ENCODE results near the gene TRPM3.
A peak's percentile ranks its signal among the peaks of the same experiment; 100 is the strongest.

The TRPM3 gene

GRCh38 chr9:70873506-70873905 is 247.9 kb downstream of the TRPM3 start:
- no peaks in the 10 kb centered on the region for H3K27me3 ChIP-seq (ENCODE audit: control insufficient read depth in 5 of 5, insufficient read depth in 4 of 5, low read length in 5 of 5)
- peaks cover 0 to 3% (median 0%) of the 10 kb centered on the region in 5 donors for H3K9me3 ChIP-seq (ENCODE audit: control insufficient read depth in 5 of 5, low read length in 5 of 5)
- no peak overlapping the region for H3K4me3 ChIP-seq (ENCODE audit: low read depth in 1 of 5, low read length in 5 of 5)
- no peak overlapping the region for H3K9ac ChIP-seq (ENCODE audit: low read length in 5 of 5)
- no peaks in the 10 kb centered on the region for H3K36me3 ChIP-seq (ENCODE audit: control insufficient read depth in 5 of 5, insufficient read depth in 5 of 5, low read length in 5 of 5)
- no peaks in the 10 kb centered on the region for H3K4me1 ChIP-seq (ENCODE audit: control insufficient read depth in 5 of 5, insufficient read depth in 5 of 5, low read length in 5 of 5)
- no peak overlapping the region for H3K27ac ChIP-seq (ENCODE audit: low read depth, low read length)

- Histone ChIP-seq H3K9me3 (ENCODE audit: control insufficient read depth in 5 of 5, low read length in 5 of 5) (peaks cover 0 to 3% (median 0%) of the 10 kb centered on the region in 5 donors), H3K36me3 (ENCODE audit: control insufficient read depth in 5 of 5, insufficient read depth in 5 of 5, low read length in 5 of 5) (no peaks in the 10 kb centered on the region), H3K4me3 (ENCODE audit: low read depth in 1 of 5, low read length in 5 of 5) (peak overlapping the region; percentile 38 to 58 (median 52)), H3K4me1 (ENCODE audit: control insufficient read depth in 5 of 5, insufficient read depth in 5 of 5, low read length in 5 of 5) (no peaks in the 10 kb centered on the region), H3K27me3 (ENCODE audit: control insufficient read depth in 5 of 5, insufficient read depth in 4 of 5, low read length in 5 of 5) (no peaks in the 10 kb centered on the region), H3K27ac (ENCODE audit: low read depth, low read length) (no peak overlapping the region), H3K9ac (ENCODE audit: low read length in 5 of 5) (no peak overlapping the region)
Observed at GRCh38 chr9:70868661-70869652, 252.5 kb downstream of the TRPM3 start.

GRCh38 chr9:70868041-70868440 is 253.4 kb downstream of the TRPM3 start:
- no peak overlapping the region for H3K27ac ChIP-seq (ENCODE audit: low read depth, low read length)
- no peak overlapping the region for H3K4me3 ChIP-seq (ENCODE audit: low read depth in 1 of 5, low read length in 5 of 5)
- no peak overlapping the region for H3K9ac ChIP-seq (ENCODE audit: low read length in 5 of 5)
- H3K36me3 ChIP-seq (ENCODE audit: control insufficient read depth in 5 of 5, insufficient read depth in 5 of 5, low read length in 5 of 5) = no peaks in the 10 kb centered on the region
- no peaks in the 10 kb centered on the region for H3K4me1 ChIP-seq (ENCODE audit: control insufficient read depth in 5 of 5, insufficient read depth in 5 of 5, low read length in 5 of 5)
- peaks cover 0 to 3% (median 0%) of the 10 kb centered on the region in 5 donors for H3K9me3 ChIP-seq (ENCODE audit: control insufficient read depth in 5 of 5, low read length in 5 of 5)
- no peaks in the 10 kb centered on the region for H3K27me3 ChIP-seq (ENCODE audit: control insufficient read depth in 5 of 5, insufficient read depth in 4 of 5, low read length in 5 of 5)

- H3K4me1 ChIP-seq (ENCODE audit: control insufficient read depth in 5 of 5, insufficient read depth in 5 of 5, low read length in 5 of 5) = no peaks in the 10 kb centered on the region
- no peak overlapping the region for H3K9ac ChIP-seq (ENCODE audit: low read length in 5 of 5)
- no peaks in the 10 kb centered on the region for H3K36me3 ChIP-seq (ENCODE audit: control insufficient read depth in 5 of 5, insufficient read depth in 5 of 5, low read length in 5 of 5)
- H3K4me3 ChIP-seq (ENCODE audit: low read depth in 1 of 5, low read length in 5 of 5) = no peak overlapping the region
- H3K27me3 ChIP-seq (ENCODE audit: control insufficient read depth in 5 of 5, insufficient read depth in 4 of 5, low read length in 5 of 5) = no peaks in the 10 kb centered on the region
- H3K27ac ChIP-seq (ENCODE audit: low read depth, low read length) = no peak overlapping the region
- peaks cover 0 to 3% (median 0%) of the 10 kb centered on the region in 5 donors for H3K9me3 ChIP-seq (ENCODE audit: control insufficient read depth in 5 of 5, low read length in 5 of 5)
Observed at GRCh38 chr9:70865471-70865870, 255.9 kb downstream of the TRPM3 start.

GRCh38 chr9:70861797-70862196 is 259.6 kb downstream of the TRPM3 start:
- Histone ChIP-seq H3K27me3 (ENCODE audit: control insufficient read depth in 5 of 5, insufficient read depth in 4 of 5, low read length in 5 of 5) (no peaks in the 10 kb centered on the region), H3K36me3 (ENCODE audit: control insufficient read depth in 5 of 5, insufficient read depth in 5 of 5, low read length in 5 of 5) (no peaks in the 10 kb centered on the region), H3K9ac (ENCODE audit: low read length in 5 of 5) (no peak overlapping the region), H3K27ac (ENCODE audit: low read depth, low read length) (no peak overlapping the region), H3K4me1 (ENCODE audit: control insufficient read depth in 5 of 5, insufficient read depth in 5 of 5, low read length in 5 of 5) (no peaks in the 10 kb centered on the region), H3K4me3 (ENCODE audit: low read depth in 1 of 5, low read length in 5 of 5) (no peak overlapping the region), H3K9me3 (ENCODE audit: control insufficient read depth in 5 of 5, low read length in 5 of 5) (no peaks in the 10 kb centered on the region)

- no peak overlapping the region for H3K9ac ChIP-seq (ENCODE audit: low read length in 5 of 5)
- no peaks in the 10 kb centered on the region for H3K4me1 ChIP-seq (ENCODE audit: control insufficient read depth in 5 of 5, insufficient read depth in 5 of 5, low read length in 5 of 5)
- H3K4me3 ChIP-seq (ENCODE audit: low read depth in 1 of 5, low read length in 5 of 5) = no peak overlapping the region
- H3K27ac ChIP-seq (ENCODE audit: low read depth, low read length) = no peak overlapping the region
- H3K36me3 ChIP-seq (ENCODE audit: control insufficient read depth in 5 of 5, insufficient read depth in 5 of 5, low read length in 5 of 5) = no peaks in the 10 kb centered on the region
- H3K9me3 ChIP-seq (ENCODE audit: control insufficient read depth in 5 of 5, low read length in 5 of 5) = no peaks in the 10 kb centered on the region
- H3K27me3 ChIP-seq (ENCODE audit: control insufficient read depth in 5 of 5, insufficient read depth in 4 of 5, low read length in 5 of 5) = no peaks in the 10 kb centered on the region
Observed at GRCh38 chr9:70861376-70861775, 260.0 kb downstream of the TRPM3 start.

- Histone ChIP-seq H3K4me1 (ENCODE audit: control insufficient read depth in 5 of 5, insufficient read depth in 5 of 5, low read length in 5 of 5) (no peaks in the 10 kb centered on the region), H3K9me3 (ENCODE audit: control insufficient read depth in 5 of 5, low read length in 5 of 5) (no peaks in the 10 kb centered on the region), H3K36me3 (ENCODE audit: control insufficient read depth in 5 of 5, insufficient read depth in 5 of 5, low read length in 5 of 5) (no peaks in the 10 kb centered on the region), H3K4me3 (ENCODE audit: low read depth in 1 of 5, low read length in 5 of 5) (no peak overlapping the region), H3K27ac (ENCODE audit: low read depth, low read length) (no peak overlapping the region), H3K27me3 (ENCODE audit: control insufficient read depth in 5 of 5, insufficient read depth in 4 of 5, low read length in 5 of 5) (no peaks in the 10 kb centered on the region), H3K9ac (ENCODE audit: low read length in 5 of 5) (no peak overlapping the region)
Observed at GRCh38 chr9:70859694-70860093, 261.7 kb downstream of the TRPM3 start.

GRCh38 chr9:70856411-70856810 is 265.0 kb downstream of the TRPM3 start:
- Histone ChIP-seq H3K9me3 (ENCODE audit: control insufficient read depth in 5 of 5, low read length in 5 of 5) (no peaks in the 10 kb centered on the region), H3K36me3 (ENCODE audit: control insufficient read depth in 5 of 5, insufficient read depth in 5 of 5, low read length in 5 of 5) (no peaks in the 10 kb centered on the region), H3K27ac (ENCODE audit: low read depth, low read length) (no peak overlapping the region), H3K27me3 (ENCODE audit: control insufficient read depth in 5 of 5, insufficient read depth in 4 of 5, low read length in 5 of 5) (no peaks in the 10 kb centered on the region), H3K9ac (ENCODE audit: low read length in 5 of 5) (no peak overlapping the region), H3K4me3 (ENCODE audit: low read depth in 1 of 5, low read length in 5 of 5) (no peak overlapping the region), H3K4me1 (ENCODE audit: control insufficient read depth in 5 of 5, insufficient read depth in 5 of 5, low read length in 5 of 5) (no peaks in the 10 kb centered on the region)

GRCh38 chr9:70852711-70853240 is 268.6 kb downstream of the TRPM3 start:
- H3K9ac ChIP-seq (ENCODE audit: low read length in 5 of 5) = no peak overlapping the region
- no peaks in the 10 kb centered on the region for H3K4me1 ChIP-seq (ENCODE audit: control insufficient read depth in 5 of 5, insufficient read depth in 5 of 5, low read length in 5 of 5)

GRCh38 chr9:70840266-70840665 is 281.2 kb downstream of the TRPM3 start:
- H3K4me1 ChIP-seq (ENCODE audit: control insufficient read depth in 5 of 5, insufficient read depth in 5 of 5, low read length in 5 of 5) = no peaks in the 10 kb centered on the region
- H3K36me3 ChIP-seq (ENCODE audit: control insufficient read depth in 5 of 5, insufficient read depth in 5 of 5, low read length in 5 of 5) = no peaks in the 10 kb centered on the region
- no peak overlapping the region for H3K9ac ChIP-seq (ENCODE audit: low read length in 5 of 5)

More at GRCh38 chr9:70852711-70853240, 268.6 kb downstream of the TRPM3 start:
- no peaks in the 10 kb centered on the region for H3K36me3 ChIP-seq (ENCODE audit: control insufficient read depth in 5 of 5, insufficient read depth in 5 of 5, low read length in 5 of 5)
- H3K27me3 ChIP-seq (ENCODE audit: control insufficient read depth in 5 of 5, insufficient read depth in 4 of 5, low read length in 5 of 5) = no peaks in the 10 kb centered on the region
- no peaks in the 10 kb centered on the region for H3K9me3 ChIP-seq (ENCODE audit: control insufficient read depth in 5 of 5, low read length in 5 of 5)
- no peak overlapping the region for H3K4me3 ChIP-seq (ENCODE audit: low read depth in 1 of 5, low read length in 5 of 5)
- no peak overlapping the region for H3K27ac ChIP-seq (ENCODE audit: low read depth, low read length)

More at GRCh38 chr9:70840266-70840665, 281.2 kb downstream of the TRPM3 start:
- Histone ChIP-seq H3K27ac (ENCODE audit: low read depth, low read length) (no peak overlapping the region), H3K4me3 (ENCODE audit: low read depth in 1 of 5, low read length in 5 of 5) (no peak overlapping the region), H3K9me3 (ENCODE audit: control insufficient read depth in 5 of 5, low read length in 5 of 5) (no peaks in the 10 kb centered on the region), H3K27me3 (ENCODE audit: control insufficient read depth in 5 of 5, insufficient read depth in 4 of 5, low read length in 5 of 5) (no peaks in the 10 kb centered on the region)

All from subcutaneous abdominal adipose tissue (tissue), 5 donors.